Effector memory CD4-positive, alpha-beta T cell (primary cell): ENCODE measurements around the gene CUZD1.

ENCODE experiments used
- DNase-seq, 3 donors: peaks; one replicate each; pipeline ENCODE4 v3.0.0-alpha.2; 2020
- H3K27ac ChIP-seq: 2 replicates; pipeline ENCODE4 v1.7.0; 2013; ENCODE audit warnings: mild to moderate bottlenecking, low read length, moderate library complexity; ENCODE audit not compliant: insufficient read depth, poor library complexity, severe bottlenecking
- H3K27me3 ChIP-seq: replicated peaks from 2 replicates; pipeline ENCODE4 v1.7.0; 2013; ENCODE audit warnings: mild to moderate bottlenecking, low read length; ENCODE audit not compliant: insufficient read depth, control insufficient read depth, poor library complexity, severe bottlenecking
- H3K36me3 ChIP-seq: 2 replicates; pipeline ENCODE4 v1.7.0; 2013; ENCODE audit warnings: mild to moderate bottlenecking, low read length, moderate library complexity; ENCODE audit not compliant: control insufficient read depth, insufficient read depth
- H3K4me1 ChIP-seq: 2 replicates; pipeline ENCODE4 v1.7.0; 2013; ENCODE audit warnings: low read length, mild to moderate bottlenecking; ENCODE audit not compliant: control insufficient read depth, insufficient read depth, poor library complexity, severe bottlenecking
- H3K4me3 ChIP-seq: 2 replicates; pipeline ENCODE4 v1.7.0; 2013; ENCODE audit warnings: low read length, low read depth, mild to moderate bottlenecking; ENCODE audit not compliant: insufficient read depth, poor library complexity, severe bottlenecking
- H3K9me3 ChIP-seq: 2 replicates; pipeline ENCODE4 v1.7.0; 2013; ENCODE audit warnings: mild to moderate bottlenecking, low read length, moderate library complexity; ENCODE audit not compliant: control insufficient read depth

The CUZD1 gene

DNA sequence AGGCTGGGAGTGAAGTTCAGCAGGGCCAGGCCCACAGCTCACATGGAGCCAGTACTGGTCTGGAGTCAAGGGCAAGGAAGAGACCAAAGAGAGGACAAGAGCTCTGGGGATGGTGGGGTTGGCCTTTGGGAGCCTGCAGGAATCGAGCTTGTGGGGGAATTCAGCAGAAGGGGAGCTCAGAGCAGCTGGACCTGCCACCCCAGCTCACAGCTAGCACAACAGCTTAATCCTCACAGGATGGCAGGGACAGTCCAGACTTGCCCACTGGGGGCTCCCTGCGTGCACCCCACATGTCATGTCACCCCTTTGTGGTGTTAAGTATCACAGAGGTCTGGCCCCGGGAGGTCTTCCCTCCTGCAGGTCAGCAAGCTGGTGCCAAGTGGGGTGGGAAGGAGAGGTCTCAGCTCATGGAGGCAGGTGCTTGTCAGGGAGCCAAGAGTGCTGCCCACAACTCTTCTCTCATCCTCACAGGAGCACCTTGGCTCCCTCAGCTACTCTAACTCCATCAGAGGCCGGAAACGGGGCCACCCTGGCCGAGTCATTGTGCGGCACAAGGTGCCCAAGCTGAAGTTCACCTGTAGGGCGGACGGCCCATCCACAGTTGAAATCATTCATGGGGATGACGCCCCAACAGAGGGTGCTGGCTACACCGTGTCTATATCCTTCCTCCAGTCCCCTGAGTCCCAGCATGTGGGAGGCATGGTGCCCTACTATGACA is 22.5 kb downstream of the CUZD1 start:
- H3K4me1 ChIP-seq = no peaks in the 10 kb centered on the region
- H3K4me3 ChIP-seq = no peak overlapping the region
- no peak overlapping the region for H3K27ac ChIP-seq
- H3K9me3 ChIP-seq = no peaks in the 10 kb centered on the region
- H3K27me3 ChIP-seq = no peaks in the 10 kb centered on the region
- no peaks in the 10 kb centered on the region for H3K36me3 ChIP-seq
- no peak for DNase-seq

- Histone ChIP-seq H3K4me1 (no peaks in the 10 kb centered on the region), H3K27ac (no peak overlapping the region), H3K9me3 (no peaks in the 10 kb centered on the region), H3K27me3 (no peaks in the 10 kb centered on the region), H3K36me3 (no peaks in the 10 kb centered on the region), H3K4me3 (no peak overlapping the region)
- DNase-seq = no peak
Measured at GRCh38 chr10:122821808-122822207, 23.8 kb downstream of the CUZD1 start.

GRCh38 chr10:122815458-122815857 is 30.2 kb downstream of the CUZD1 start:
- H3K27ac ChIP-seq = no peak overlapping the region
- DNase-seq = no peak
- H3K9me3 ChIP-seq = no peaks in the 10 kb centered on the region
- H3K36me3 ChIP-seq = no peaks in the 10 kb centered on the region
- no peak overlapping the region for H3K4me3 ChIP-seq
- H3K4me1 ChIP-seq = no peaks in the 10 kb centered on the region
- H3K27me3 ChIP-seq = no peaks in the 10 kb centered on the region

- H3K4me1 ChIP-seq = no peaks in the 10 kb centered on the region
- H3K27ac ChIP-seq = no peak overlapping the region
- H3K9me3 ChIP-seq = no peaks in the 10 kb centered on the region
- DNase-seq = no peak
- H3K36me3 ChIP-seq = no peaks in the 10 kb centered on the region
- H3K4me3 ChIP-seq = no peak overlapping the region
- H3K27me3 ChIP-seq = no peaks in the 10 kb centered on the region
Measured at GRCh38 chr10:122814493-122814892, 31.2 kb downstream of the CUZD1 start.

- H3K9me3 ChIP-seq = no peaks in the 10 kb centered on the region
- no peaks in the 10 kb centered on the region for H3K4me1 ChIP-seq
- H3K27ac ChIP-seq = no peak overlapping the region
- no peak for DNase-seq
- no peaks in the 10 kb centered on the region for H3K36me3 ChIP-seq
- H3K27me3 ChIP-seq = no peaks in the 10 kb centered on the region
- no peak overlapping the region for H3K4me3 ChIP-seq
Measured at GRCh38 chr10:122812751-122813150, 32.9 kb downstream of the CUZD1 start.

- H3K27me3 ChIP-seq = no peaks in the 10 kb centered on the region
- H3K36me3 ChIP-seq = no peaks in the 10 kb centered on the region
- H3K4me1 ChIP-seq = no peaks in the 10 kb centered on the region
- no peak overlapping the region for H3K4me3 ChIP-seq
- no peak for DNase-seq
- H3K27ac ChIP-seq = no peak overlapping the region
- no peaks in the 10 kb centered on the region for H3K9me3 ChIP-seq
Measured at GRCh38 chr10:122802282-122802681, 43.4 kb downstream of the CUZD1 start.

DNA sequence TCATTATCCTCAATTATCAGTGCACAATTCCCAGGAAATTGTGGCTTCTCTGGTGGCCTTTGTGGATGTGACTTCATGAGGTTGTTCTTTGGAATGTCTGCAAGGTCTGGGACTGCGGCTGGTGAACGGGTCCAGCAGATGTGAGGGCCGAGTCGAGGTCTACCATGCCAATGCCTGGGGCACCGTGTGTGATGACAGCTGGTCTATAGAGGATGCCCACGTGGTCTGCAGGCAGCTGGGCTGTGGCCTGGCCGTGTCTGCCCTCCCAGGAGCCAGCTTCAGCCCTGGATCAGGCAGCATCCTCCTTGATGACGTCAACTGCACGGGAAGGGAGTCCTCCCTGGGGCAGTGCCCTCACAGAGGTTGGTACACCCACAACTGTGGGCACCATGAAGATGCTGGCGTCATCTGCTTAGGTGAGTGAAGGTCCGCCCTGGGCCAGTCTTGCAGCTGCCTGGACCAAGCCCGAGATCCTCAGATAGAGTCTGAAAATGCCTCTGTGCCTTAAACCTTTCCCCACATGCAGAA is 46.9 kb downstream of the CUZD1 start:
- no peaks in the 10 kb centered on the region for H3K4me1 ChIP-seq
- no peak for DNase-seq
- H3K27ac ChIP-seq = no peak overlapping the region
- no peak overlapping the region for H3K4me3 ChIP-seq
- no peaks in the 10 kb centered on the region for H3K27me3 ChIP-seq
- H3K36me3 ChIP-seq = no peaks in the 10 kb centered on the region
- no peaks in the 10 kb centered on the region for H3K9me3 ChIP-seq

DNA sequence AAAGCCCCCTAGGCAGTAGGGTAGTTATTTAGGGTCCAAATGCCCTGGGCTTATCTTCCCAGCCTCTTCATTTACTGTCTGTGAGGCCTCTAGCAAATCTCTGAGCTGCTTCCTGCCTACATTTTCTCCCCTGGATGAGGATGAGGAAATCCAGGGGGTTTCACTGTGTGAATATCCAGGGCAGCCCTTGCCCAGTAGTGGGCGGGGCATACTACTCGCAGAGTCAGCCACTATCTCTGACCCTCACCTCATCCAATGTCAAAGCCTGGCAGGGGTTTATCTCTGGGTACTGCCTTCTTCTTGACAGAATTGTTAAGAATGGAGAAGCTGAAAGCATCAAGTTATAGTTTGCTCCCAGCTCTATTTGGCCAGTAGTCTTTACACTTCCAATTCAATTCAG is 48.9 kb downstream of the CUZD1 start:
- DNase-seq = no peak
- Histone ChIP-seq H3K4me1 (no peaks in the 10 kb centered on the region), H3K27me3 (no peaks in the 10 kb centered on the region), H3K36me3 (no peaks in the 10 kb centered on the region), H3K4me3 (no peak overlapping the region), H3K9me3 (no peaks in the 10 kb centered on the region), H3K27ac (no peak overlapping the region)

- Histone ChIP-seq H3K27me3 (no peaks in the 10 kb centered on the region), H3K4me3 (no peak overlapping the region), H3K9me3 (no peaks in the 10 kb centered on the region), H3K27ac (no peak overlapping the region), H3K36me3 (no peaks in the 10 kb centered on the region), H3K4me1 (no peaks in the 10 kb centered on the region)
- DNase-seq = no peak
Measured at GRCh38 chr10:122795924-122796323, 49.7 kb downstream of the CUZD1 start.

DNA sequence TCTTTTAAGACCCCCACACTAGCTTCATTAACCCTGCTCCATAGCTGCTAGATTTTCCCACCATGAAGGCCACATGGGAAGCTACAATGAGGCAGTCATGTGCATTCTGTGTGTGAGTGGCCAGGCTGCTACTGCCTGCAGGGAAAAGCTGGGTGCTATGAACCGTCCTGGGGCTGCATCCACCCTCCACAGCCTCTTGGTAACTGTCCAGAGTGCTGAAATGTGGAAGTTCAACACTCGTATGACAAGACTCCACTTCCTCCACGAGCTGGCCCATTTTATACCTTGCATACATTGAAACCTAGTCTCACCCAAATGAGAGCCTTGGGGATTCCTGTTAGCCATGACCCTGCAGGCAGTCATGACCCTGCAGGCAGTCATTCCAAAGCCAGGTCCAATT is 59.4 kb downstream of the CUZD1 start:
- no peak overlapping the region for H3K27ac ChIP-seq
- DNase-seq = no peak
- H3K36me3 ChIP-seq = no peaks in the 10 kb centered on the region
- no peak overlapping the region for H3K4me3 ChIP-seq
- H3K9me3 ChIP-seq = no peaks in the 10 kb centered on the region
- no peaks in the 10 kb centered on the region for H3K27me3 ChIP-seq
- H3K4me1 ChIP-seq = no peaks in the 10 kb centered on the region
